CMK (cell line): ENCODE data around the gene KDR.

Experiments
- DNase-seq: peaks from one replicate; pipeline ENCODE4 v3.0.0-alpha.2; 2010; ENCODE audit warnings: low read depth

Gene KDR

DNA sequence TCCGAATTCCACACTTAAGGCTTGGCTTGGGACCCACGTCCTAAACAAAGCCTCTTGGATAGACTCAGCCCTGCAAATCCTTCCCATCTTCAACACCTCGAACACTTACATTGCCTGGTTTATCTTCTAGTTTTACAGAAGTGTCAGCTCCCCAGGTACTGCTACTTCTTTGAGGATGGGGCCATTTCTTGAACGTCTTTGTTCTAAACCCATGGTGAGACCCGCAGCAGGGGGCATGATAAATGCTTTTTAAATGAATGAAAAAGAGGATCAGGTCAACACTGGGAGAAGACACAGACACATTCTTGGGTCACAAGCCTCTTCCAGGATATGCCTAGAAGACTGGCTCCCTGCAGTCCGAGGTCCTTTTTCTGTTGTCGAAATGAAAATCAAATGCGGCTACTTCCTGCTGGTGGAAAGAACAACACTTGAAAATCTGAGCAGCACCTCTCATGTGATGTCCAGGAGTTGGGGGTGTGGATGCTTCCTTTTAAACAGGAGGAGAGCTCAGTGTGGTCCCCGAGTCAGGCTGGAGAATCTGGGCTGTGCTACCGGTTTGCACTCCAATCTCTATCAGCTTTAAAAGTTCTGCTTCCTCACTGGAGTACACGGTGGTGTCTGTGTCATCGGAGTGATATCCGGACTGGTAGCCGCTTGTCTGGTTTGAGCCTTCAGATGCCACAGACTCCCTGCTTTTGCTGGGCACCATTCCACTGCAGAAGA, 45.8 kb downstream of the KDR start:
- DNase-seq: no peak

DNA sequence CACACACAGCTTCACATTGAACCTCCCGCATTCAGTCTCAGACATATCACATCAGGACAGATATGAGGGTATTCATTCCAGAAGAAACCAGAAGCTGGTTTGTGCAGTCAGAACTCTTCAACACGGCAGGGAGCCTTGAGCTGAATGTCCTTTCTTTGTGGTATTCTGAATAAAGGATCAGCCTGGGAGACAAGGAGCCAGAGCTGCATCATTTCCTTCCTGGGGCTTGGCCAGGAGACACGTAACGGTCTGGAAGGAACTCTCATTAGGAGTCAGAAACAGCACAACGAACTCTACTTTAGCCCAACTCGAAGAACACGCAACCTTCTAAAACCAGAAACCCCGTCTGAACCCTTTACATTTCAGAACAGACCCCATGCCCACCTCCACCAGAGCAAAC, 46.4 kb downstream of the KDR start:
- DNase-seq: no peak

DNA sequence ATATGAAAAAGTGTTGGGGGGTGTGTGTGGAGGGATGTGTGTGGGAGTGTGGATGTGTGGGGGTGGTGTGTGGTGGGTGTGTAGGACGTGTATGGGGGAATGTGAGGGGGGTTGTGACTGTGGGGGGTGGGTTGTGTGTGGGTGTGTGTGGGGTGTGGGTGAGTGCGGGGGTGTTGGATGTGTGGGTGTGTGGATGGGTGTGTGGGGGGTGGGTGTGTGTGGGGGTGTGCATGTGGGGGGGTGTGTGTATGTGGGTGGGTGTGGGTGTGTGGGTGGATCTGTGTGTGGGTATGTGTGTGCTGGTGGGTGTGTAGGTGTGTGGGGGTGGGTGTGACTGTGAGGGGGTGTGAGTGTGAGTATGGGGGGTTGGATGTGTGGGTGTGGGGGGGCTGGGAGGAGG, 47.8 kb downstream of the KDR start:
- no peak for DNase-seq

DNA sequence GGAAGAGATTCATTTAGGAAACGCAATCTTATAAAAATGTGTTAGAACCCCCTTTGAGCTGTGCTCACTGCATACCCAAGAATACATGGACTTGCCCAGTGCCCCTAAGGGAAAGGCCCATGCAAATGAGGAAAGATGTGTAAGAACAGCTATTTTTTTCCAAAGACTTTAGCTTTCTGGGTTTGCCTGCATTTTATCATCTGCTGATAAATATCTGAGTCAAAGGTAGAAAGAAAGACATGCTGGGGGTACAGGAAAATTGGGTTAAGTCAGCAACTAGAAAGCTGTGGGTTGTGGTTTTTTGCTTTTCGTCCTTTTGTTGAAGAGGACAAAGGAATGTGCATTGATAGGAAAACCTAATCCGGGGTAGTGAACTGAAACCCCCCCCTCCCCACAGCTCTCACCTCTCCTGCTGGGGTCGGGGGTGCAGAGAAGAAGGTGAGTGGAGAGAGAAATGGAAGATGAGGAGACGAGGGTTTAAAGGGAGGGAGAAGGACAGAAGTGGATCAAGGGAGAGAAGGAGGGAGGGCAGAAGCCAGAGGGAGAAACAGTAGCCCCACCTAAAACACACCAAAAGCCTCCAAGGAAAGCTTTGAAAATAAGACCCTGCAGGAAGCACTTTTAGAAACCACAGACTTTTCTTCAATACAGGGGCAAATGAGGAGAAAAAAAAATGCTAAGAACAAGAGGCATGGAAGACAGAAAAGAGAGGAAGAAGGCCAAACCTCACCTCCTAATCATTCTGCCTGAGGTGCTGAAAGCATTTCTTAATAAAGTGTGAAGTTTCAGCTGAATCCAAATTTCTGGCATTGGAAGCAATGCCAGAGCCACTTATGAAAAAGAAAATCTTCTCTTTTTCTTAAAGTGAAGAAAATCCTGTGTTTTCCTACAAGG, 49.3 kb downstream of the KDR start:
- DNase-seq: no peak

DNA sequence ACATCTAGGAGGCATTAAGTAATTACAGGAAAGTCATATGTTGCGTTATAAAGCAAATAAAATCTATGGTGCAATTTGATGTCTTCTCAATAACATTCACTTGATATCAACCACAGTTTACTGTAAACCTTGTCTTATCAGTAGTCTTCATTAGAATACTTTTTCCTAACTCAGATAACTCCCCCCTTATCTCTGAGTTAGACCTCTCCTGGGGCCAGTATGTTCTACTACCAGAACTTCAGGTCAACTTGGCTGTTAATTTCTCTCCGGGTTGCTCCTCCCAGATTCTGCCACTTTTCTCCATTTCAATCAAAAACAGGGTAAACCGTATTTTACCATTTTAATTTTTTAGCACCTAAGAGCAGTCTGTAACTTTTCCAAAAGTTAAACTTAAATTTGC, 50.0 kb downstream of the KDR start:
- no peak for DNase-seq

DNA sequence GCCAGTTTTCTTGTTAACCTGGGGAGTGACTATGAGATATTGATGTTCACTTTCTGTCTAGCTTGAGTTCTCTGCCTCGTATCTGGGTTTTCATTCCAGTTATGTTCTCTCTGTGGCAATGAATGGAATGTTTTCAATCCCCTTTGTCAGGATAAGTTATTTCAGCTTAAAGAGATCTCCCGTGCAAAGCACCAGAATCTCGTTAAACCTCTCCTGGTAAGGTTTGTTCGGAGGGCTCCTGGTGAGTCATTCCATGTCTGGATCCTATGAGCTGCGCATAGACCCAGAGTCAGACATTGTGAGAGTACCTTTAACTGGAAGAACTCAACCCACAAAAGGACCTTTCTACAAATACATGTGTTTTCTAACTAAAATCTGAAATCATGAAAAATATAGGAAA, 51.0 kb downstream of the KDR start:
- no peak for DNase-seq

DNA sequence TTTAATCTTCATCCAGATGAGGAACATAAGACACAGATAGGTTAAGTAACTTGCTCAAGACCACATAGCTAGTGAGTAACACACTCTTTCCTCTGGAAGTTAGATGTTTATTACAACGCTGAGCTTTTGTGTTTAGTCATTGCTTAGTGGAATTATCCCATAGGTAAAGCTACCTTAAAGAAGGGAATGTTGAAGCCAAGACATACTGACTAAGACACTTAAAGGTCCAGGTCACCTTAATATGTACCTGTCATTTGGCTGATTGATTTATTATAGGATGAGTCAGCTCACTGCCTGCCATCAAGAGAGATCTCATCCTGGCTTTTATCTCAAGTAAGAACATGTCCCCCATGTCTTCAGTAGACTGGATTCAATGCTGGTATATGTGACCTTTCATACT, 53.4 kb downstream of the KDR start:
- DNase-seq: no peak

DNA sequence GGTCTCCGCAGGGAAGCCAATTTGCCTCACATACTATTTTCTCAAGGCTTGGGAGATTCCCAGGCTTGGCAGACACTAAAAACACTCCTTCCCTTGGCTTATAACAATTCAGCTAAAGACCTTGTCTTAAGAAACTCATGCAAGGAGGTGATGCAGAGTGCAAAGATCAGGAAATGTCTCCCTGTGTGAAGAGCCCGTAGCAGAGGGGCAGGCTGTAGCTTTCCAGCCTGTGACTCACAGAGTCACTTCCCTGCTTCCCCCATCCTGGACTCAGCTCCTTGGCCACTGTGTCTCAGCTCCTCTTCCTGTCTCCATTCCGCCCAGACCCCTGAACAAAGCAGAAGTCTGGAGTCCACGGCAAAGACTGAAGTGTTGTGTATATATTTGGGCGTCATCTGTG, 56.1 kb downstream of the KDR start:
- no peak for DNase-seq

DNA sequence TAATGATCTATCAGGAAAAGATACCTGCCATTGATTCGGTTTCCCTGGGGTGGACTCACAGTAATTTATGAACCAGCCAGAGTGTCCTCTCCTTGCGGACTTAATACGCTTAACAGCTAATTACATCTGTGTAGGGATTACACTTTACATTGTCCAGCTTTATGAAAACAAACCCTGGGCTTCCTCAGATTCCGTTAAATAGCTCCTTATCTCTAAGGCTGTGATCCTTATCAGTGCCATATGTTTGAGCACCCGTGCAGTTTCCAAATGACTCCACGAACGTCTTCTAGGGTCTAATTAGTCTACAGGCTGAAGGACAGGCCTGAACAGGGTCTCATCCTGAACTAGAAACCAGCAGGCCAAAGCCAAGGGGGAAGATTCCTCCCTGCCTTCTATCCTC, 56.9 kb downstream of the KDR start:
- no peak for DNase-seq

DNA sequence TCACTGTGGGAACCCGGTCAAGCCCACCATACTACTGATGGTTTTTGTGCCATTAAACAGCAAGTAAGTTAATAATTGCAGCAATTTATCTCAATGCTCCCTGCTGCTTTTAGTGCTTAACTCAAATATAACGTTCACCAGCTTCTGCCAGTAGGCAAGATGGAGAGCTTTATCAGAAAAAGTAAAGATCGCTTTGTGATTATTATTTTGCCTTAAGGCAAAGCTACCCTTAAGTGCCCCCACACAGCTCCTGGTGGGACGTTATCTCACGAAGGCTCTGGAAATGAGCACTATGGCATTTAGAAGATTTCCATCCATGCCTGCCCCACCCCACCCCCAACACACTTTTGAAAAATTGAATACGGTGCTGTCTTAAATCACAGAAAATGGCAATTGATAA, 59.4 kb downstream of the KDR start:
- DNase-seq: no peak

DNA sequence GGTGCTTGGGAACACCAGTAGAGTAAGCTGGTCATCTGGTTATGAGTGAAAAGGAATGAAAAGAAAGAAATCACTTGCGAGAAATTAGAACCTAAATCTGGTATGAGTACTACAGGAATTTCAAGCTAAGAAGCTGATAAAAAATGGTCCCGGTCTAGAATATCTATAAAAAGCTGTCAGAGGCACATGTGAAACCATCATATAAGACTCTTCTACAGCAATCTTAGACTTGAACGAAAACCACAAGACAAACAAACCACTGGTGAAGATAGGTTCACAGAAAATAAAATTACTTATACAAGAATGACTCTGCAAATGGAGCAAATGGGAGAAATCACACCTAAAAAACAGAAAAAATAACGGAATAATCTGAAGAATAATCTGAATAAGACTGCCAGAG, 69.9 kb downstream of the KDR start:
- no peak for DNase-seq

DNA sequence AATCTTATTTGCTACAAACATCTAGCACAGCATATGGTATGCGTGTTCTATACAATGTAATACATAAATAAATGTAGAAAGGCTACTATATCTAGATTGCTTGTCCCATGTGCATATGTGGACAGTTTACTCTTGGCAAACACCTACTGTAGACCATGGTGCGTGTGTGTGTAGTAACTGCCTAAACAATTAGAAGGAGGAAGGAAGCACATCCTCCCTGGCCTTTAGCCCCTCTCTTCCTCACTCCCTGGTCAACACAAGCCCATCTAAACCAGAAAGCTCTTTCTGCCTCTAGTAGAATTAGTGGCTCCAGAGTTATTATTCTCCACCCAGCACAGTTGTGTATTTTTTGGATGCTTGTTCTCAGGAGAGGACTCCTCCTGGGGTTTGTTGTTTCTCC, 73.9 kb downstream of the KDR start:
- no peak for DNase-seq

DNA sequence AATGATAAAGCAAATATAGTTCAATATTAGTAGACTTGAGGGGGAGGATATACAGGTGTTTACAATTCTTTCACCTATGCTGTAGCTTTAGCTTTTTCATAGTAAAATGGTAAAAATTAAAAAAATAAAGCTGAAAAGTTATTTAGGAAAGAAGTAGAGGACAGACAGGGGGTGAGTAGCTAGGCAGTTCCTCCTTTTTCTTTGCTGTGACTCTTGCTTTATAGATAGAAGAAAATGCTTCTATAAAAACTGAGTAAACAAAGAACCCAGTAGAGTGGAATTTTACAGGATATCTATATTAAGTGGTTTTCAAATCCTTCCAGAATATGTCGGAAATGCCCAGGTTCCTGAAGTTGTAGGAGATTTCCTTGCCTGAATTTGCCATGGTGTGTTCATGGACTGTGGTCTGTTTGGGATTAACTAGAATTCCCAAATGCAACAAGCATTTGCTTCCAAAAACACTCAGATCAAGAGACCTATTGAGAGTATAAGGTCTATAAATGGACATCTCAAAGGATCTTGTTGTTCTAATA, 74.9 kb downstream of the KDR start:
- no peak for DNase-seq

DNA sequence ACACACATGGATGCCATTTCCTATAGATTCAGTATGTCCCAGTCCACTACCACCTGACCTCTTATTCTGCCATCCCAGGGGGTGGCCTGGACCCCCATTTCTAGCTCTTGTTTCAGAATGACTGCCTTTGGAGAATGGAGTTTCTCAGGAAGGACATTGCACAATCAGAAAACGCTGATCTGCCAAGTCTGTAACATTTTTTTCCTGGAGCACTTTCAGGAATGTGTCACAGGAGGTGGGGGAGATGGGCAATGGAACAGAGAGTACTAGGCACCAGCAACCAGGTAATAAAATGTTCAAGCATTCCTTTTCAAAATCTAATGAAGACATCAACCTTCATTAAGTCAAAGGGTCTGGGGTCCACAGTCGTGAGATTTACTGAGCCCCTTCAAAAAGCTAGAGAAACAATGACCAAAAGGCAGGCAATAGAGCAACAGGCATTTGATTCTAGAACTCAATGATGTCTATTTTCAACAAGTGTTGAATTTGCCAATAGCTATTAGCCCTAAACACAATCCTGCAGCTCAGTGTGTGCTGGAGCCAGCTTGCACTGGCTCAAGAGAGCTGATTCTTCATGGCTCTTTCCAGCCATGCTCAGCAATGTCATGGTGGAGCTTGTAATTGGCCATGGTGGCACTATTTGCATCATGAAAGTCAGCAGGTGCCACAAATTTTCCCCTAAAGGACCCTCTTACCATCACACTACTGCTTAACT, 87.1 kb downstream of the KDR start:
- DNase-seq: no peak

DNA sequence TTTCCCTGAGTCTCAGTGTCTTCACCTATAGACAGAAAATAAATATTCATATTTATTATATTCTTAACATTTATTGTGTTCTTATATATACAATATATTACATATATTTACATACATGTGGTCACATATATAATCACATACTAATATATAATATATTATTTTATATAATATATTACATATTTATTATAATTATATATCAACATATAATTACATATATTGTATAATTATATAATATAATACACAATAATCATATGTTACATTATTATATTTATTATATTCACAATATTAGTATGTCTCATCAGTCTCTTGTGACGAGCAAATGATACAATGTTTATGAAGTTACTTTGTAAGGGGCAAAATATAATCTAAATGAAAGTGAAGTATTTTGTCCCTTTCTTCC, 87.7 kb downstream of the KDR start:
- DNase-seq: no peak

DNA sequence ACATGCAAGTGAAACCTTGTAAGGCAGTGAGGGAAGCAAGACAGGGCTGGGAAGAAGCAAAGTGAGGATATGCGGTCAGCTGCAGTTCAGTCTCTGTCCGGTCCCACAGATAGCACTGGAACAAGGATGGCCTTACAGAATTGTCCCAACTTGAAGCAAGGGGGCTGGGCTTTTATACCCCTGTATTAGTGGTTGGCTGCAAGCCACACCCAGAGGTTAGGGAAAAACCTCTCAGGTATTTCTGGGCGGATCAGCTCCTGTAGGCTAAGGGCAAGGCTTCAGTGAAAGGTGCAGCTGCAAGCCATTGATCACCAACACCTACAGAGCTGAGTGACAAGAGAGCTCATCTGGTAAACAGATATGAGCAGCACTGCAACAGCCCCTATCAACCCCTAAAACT, 89.0 kb downstream of the KDR start:
- DNase-seq: no peak

DNA sequence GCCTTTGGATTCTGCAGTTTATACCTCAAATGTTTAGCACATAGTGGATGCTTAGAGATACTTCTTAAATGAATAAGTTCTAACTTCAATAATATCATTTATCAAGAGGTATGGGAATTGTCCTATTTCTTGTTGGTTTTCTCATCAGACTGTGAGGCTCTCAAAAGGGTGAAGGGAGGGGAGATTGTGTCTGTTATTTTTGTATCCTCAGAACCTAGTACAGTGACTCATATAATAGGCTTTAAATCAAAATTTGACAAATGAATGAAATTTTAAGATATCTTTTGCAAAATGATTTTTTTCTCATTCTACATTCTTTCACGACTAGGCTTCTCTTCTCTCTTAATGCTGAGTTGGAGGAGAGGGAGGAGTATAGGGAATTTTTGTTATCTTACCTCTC, 89.5 kb downstream of the KDR start:
- DNase-seq: no peak

DNA sequence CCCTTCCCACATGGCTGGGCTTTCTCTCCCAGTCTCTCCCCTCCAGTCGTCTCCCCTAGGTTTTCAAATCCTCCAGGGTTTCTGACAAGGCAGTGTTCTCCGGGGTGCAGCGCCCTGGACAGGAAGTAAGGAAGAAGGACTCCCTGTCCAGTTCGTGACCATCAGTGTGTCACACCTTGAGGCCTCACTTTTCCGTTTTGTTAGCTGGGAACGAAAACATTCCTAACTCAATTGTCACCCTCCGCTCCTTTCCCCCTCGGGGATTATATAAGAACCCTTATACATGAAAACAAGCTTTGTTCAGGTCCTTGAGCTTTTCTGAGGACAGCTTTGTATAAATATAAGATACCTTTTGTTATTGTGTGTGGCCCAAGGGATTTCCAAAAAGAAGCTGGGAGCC, 92.1 kb downstream of the KDR start:
- no peak for DNase-seq

DNA sequence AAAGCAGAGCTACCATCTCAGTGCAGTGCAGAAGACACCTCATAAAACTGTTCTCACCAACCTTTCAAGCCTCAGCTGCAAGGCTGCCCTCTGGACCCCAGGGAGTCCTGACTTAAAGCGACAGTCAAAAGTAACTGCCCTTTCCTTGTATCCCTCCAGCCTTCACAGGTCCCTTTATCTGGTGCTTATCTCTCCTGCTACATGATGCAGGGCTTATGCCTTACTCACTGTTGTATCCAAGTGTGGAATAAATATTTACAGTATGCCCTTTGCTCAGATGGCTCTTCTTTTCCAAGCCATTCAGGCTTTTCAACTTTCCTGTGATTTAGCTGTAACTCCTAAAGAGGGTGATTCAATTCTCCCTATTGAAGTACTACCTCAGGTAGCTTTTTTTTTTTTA, 92.6 kb downstream of the KDR start:
- no peak for DNase-seq

DNA sequence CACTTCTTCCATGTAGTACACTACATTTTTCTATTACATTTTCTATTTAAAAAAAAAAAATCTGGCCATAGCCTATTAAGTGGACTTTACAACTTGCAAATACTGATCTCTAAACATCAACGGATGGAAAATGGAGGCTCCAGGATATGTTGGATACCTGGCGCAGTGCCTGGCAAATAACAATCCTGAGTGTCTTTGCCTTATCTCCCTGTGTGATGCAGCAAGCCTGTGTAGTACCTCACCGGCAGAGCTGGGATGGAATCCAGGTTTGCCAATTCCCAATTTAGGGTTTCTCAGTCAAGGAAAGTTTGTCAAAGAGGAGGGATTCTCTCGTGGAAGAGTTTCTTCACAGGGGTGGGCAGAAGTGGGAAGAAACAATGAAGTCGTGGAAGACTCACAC, 93.2 kb downstream of the KDR start:
- no peak for DNase-seq

DNA sequence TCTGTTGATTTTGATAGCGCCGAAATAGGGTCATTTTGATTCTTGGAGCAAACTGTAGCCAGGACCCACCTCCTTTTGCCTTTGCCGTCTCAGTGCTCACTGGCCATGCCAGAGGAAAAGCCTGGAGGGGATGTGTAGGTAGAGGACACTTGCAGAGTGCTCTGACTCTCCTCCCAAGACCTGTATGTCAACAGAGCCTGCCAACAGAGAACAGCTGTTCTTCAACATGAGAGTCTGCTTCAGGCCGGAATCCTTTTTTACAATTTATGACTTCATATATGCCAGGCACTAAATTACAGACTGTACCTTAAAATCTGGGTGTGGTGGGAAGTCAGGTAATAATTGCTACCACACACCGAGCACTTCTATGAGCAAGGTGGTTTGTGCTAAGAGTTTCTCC, 94.2 kb downstream of the KDR start:
- DNase-seq: no peak

DNA sequence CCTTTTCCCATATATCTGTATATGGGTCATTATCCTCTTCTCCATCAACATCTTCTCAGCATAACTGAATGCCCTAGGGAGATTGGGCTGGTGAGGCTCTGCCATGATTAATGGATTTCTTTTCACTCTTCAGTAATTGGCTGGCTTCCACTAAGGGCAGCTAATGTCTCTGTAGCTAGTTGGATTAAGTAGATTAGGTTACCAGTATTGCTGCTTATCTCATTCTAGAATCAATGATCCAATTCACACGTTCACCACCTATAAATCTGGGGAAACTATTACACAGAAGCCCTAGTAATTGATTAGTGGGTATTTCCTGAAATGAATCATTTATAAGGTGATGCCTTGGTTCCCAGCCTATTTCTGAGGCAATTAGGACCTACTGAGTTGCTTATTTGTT, 94.8 kb downstream of the KDR start:
- no peak for DNase-seq
